GM23338 (cell line): ENCODE results near the gene TCEA2. TPM values are rescaled to one million over a fixed set of nuclear protein-coding genes. Genes with fewer than 3 reads are reported as not detected.

Experiments
- ATAC-seq: fragments of 200-7000 bp; cut with Tn5 transposase; 3 replicates; pipeline ENCODE4 v1.9.1; 2020
- DNase-seq: peaks from one replicate; pipeline ENCODE4 v3.0.0-alpha.2; 2015; ENCODE audit warnings: low spot score
- H2AFZ ChIP-seq: fragments of 200-600 bp; sonication (generic); 2 replicates; pipeline ENCODE4 v1.8.0; 2016; ENCODE audit warnings: antibody characterized with exemption, mild to moderate bottlenecking, moderate library complexity
- H3F3A ChIP-seq: fragments of 200-600 bp; sonication (generic); replicated peaks from 2 replicates; pipeline ENCODE4 v1.8.0; 2017; ENCODE audit warnings: antibody characterized with exemption, mixed run types, low read depth
- H3K27ac ChIP-seq: fragments of 200-600 bp; sonication (generic); 2 replicates; pipeline ENCODE4 v1.6.1; 2016; ENCODE audit warnings: low read depth
- H3K27me3 ChIP-seq: fragments of 200-600 bp; sonication (generic); 2 replicates; pipeline ENCODE4 v1.8.0; 2016; ENCODE audit warnings: mild to moderate bottlenecking, mixed run types, moderate library complexity; ENCODE audit not compliant: insufficient read depth
- H3K36me3 ChIP-seq: fragments of 200-600 bp; sonication (generic); 2 replicates; pipeline ENCODE4 v1.8.0; 2016; ENCODE audit warnings: mild to moderate bottlenecking; ENCODE audit not compliant: insufficient read depth
- H3K4me1 ChIP-seq: fragments of 200-600 bp; sonication (generic); 2 replicates; pipeline ENCODE4 v1.8.0; 2016; ENCODE audit warnings: mild to moderate bottlenecking, moderate library complexity; ENCODE audit not compliant: insufficient read depth
- H3K4me2 ChIP-seq: fragments of 200-600 bp; sonication (generic); 2 replicates; pipeline ENCODE4 v1.7.1; 2017; ENCODE audit warnings: mixed run types
- H3K4me3 ChIP-seq: fragments of 200-600 bp; sonication (generic); 2 replicates; pipeline ENCODE4 v1.6.1; 2016; ENCODE audit warnings: mixed run types
- H3K79me2 ChIP-seq: fragments of 200-600 bp; sonication (generic); replicated peaks from 2 replicates; pipeline ENCODE4 v1.8.0; 2017; ENCODE audit warnings: mild to moderate bottlenecking; ENCODE audit not compliant: insufficient read depth
- H3K9me2 ChIP-seq: fragments of 200-600 bp; sonication (generic); 2 replicates; pipeline ENCODE4 v1.8.0; 2017; ENCODE audit not compliant: insufficient read depth
- H4K20me1 ChIP-seq: fragments of 200-600 bp; sonication (generic); replicated peaks from 2 replicates; pipeline ENCODE4 v1.8.0; 2017; ENCODE audit warnings: mild to moderate bottlenecking; ENCODE audit not compliant: insufficient read depth
- H3K27ac Mint-ChIP-seq: 2 replicates; pipeline ENCODE4 v1.8.0; 2020; ENCODE audit warnings: inconsistent platforms, mild to moderate bottlenecking, moderate library complexity, mixed read lengths
- H3K27me3 Mint-ChIP-seq: 3 replicates; pipeline ENCODE4 v1.8.0; 2022; ENCODE audit warnings: low read depth, mild to moderate bottlenecking, moderate library complexity, mixed read lengths, inconsistent platforms; ENCODE audit not compliant: insufficient read depth, poor library complexity
- H3K36me3 Mint-ChIP-seq: 3 replicates; pipeline ENCODE4 v1.8.0; 2021; ENCODE audit warnings: low read depth, mild to moderate bottlenecking, inconsistent platforms, moderate library complexity, mixed read lengths
- H3K4me1 Mint-ChIP-seq: 3 replicates; pipeline ENCODE4 v1.8.0; 2020; ENCODE audit warnings: mild to moderate bottlenecking, inconsistent platforms, mixed read lengths
- H3K4me3 Mint-ChIP-seq: 3 replicates; pipeline ENCODE4 v1.8.0; 2021; ENCODE audit warnings: moderate library complexity, mild to moderate bottlenecking, inconsistent platforms, mixed read lengths
- H3K9me3 Mint-ChIP-seq: 3 replicates; pipeline ENCODE4 v1.8.0; 2020; ENCODE audit warnings: moderate library complexity, mild to moderate bottlenecking, inconsistent platforms, mixed read lengths
- CTCF ChIP-seq, 2 experiments: fragments of 200-600 bp in 1 of 2; sonication (generic) in 1 of 2; conservative IDR thresholded peaks; 2 replicates each; pipeline versions ENCODE4 v1.5.1 to v1.6.1; 2016 to 2017; ENCODE audit warnings: antibody characterized with exemption in 2 of 2, low read depth in 2 of 2, mild to moderate bottlenecking in 2 of 2, moderate library complexity in 1 of 2
- EZH2phosphoT487 ChIP-seq: fragments of 200-600 bp; sonication (generic); IDR thresholded peaks from one replicate; pipeline ENCODE4 v1.8.1; 2018; ENCODE audit warnings: antibody characterized with exemption; ENCODE audit not compliant: unreplicated experiment
- STAT1 ChIP-seq: IDR thresholded peaks from one replicate; pipeline ENCODE4 v1.6.1; 2016; ENCODE audit warnings: antibody characterized with exemption; ENCODE audit not compliant: unreplicated experiment
- ZNF331 ChIP-seq: fragments of 250-450 bp; sonication (Bioruptor Pico); IDR thresholded peaks from 2 replicates; pipeline ENCODE4 v1.5.0; 2020; ENCODE audit warnings: low read depth, mild to moderate bottlenecking, moderate library complexity
- polyA plus RNA-seq: library from polyadenylated mRNA; unstranded; fragments of >200 nt; fragmentation: Nextera tagmentation; extraction: Ambion mirVana; gene quantifications from 2 replicates; pipeline ENCODE4 v1.2.1, GENCODE V29; 2016
- total RNA-seq: library from RNA; depleted of rRNA; stranded (reverse); fragments of >200 nt; shearing (Covaris generic); gene quantifications from 2 replicates; pipeline ENCODE4 v1.2.3, GENCODE V29; 2014
- TF ChIP-seq, protein P1 (sequence below): IDR thresholded peaks from one replicate; pipeline ENCODE4 v1.6.1; 2018; ENCODE audit warnings: antibody characterized with exemption; ENCODE audit not compliant: unreplicated experiment

The TCEA2 gene
- total and polyA plus RNA-seq, 2 experiments from 2014 or later: 21.0 to 54.4 TPM

DNA sequence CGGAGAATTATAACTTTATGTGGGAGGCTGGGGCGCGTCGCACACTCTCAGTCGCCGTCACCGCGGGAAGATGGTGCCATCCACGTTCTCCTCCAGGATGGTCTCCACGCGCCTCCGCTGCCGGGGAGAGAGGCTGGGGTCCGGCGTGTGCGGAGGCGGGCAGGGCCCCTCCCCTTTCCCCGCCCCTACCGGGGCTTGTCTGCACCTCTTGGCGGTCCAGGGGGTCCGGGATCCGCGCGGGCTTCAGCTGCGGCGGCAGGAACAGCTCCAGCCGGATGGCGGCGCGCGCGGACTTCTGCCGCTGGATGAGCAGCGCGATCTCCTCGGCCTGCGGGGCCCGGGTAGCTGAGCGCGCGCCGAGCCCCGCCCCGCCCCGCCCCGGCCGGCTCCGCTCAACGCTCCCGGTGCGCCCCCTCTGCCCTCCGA lies 20.4 kb downstream of the TCEA2 start:
- peaks cover 50% of the 10 kb centered on the region for H3K27me3 ChIP-seq
- H2AFZ ChIP-seq: 0 out of 2 replicates have a peak overlapping the region, but pooled peaks have one; percentile 38

More for the DNA sequence above, 20.4 kb downstream of the TCEA2 start:
- Histone ChIP-seq H3K4me1 (peaks cover 23% of the 10 kb centered on the region; the same call in 1 of the 2 replicates), H3K27ac (no peak overlapping the region), H3K79me2 (no peaks in the 10 kb centered on the region), H3K36me3 (no peaks in the 10 kb centered on the region), H3K4me3 (peak overlapping the region; percentile 62), H3K9me2 (no peaks in the 10 kb centered on the region), H3F3A (0 out of 2 replicates have a peak, but pooled peaks cover 7% of the 10 kb centered on the region), H3K4me2 (peak overlapping the region; percentile 90), H4K20me1 (no peaks in the 10 kb centered on the region)
- no peaks in the 10 kb centered on the region; the same call in 2 of the 3 replicates for H3K36me3 Mint-ChIP-seq
- peaks cover 3% of the 10 kb centered on the region; the same call in 1 of the 3 replicates for H3K9me3 Mint-ChIP-seq
- H3K4me3 Mint-ChIP-seq: peak overlapping the region; percentile 64
- DNase-seq (peak; percentile 93), ATAC-seq (peak; percentile 59)
- H3K4me1 Mint-ChIP-seq: peaks cover 32% of the 10 kb centered on the region
- TF ChIP-seq, protein P1, sequence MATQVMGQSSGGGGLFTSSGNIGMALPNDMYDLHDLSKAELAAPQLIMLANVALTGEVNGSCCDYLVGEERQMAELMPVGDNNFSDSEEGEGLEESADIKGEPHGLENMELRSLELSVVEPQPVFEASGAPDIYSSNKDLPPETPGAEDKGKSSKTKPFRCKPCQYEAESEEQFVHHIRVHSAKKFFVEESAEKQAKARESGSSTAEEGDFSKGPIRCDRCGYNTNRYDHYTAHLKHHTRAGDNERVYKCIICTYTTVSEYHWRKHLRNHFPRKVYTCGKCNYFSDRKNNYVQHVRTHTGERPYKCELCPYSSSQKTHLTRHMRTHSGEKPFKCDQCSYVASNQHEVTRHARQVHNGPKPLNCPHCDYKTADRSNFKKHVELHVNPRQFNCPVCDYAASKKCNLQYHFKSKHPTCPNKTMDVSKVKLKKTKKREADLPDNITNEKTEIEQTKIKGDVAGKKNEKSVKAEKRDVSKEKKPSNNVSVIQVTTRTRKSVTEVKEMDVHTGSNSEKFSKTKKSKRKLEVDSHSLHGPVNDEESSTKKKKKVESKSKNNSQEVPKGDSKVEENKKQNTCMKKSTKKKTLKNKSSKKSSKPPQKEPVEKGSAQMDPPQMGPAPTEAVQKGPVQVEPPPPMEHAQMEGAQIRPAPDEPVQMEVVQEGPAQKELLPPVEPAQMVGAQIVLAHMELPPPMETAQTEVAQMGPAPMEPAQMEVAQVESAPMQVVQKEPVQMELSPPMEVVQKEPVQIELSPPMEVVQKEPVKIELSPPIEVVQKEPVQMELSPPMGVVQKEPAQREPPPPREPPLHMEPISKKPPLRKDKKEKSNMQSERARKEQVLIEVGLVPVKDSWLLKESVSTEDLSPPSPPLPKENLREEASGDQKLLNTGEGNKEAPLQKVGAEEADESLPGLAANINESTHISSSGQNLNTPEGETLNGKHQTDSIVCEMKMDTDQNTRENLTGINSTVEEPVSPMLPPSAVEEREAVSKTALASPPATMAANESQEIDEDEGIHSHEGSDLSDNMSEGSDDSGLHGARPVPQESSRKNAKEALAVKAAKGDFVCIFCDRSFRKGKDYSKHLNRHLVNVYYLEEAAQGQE: no peak
- no peak for TF ChIP-seq EZH2phosphoT487
- TF ChIP-seq ZNF331 (CRISPR knock-in tag): no peak
- no peak for TF ChIP-seq STAT1
- TF ChIP-seq CTCF (conservative IDR thresholded peaks at IDR 0.05; ENCODE audit: low read depth in 2 of 2): peak; percentile 47 to 77
- H3K27me3 Mint-ChIP-seq: peaks cover 53% of the 10 kb centered on the region
- no peak overlapping the region for H3K27ac Mint-ChIP-seq
